GM23248 (cell line): ENCODE data around the gene NCOA3. TPM values are rescaled to one million over a fixed set of nuclear protein-coding genes. Genes with fewer than 3 reads are reported as not detected.

Experiments
- DNase-seq: peaks from one replicate; pipeline ENCODE4 v3.0.0-alpha.2; 2015
- H2AFZ ChIP-seq: fragments of 200-600 bp; sonication (generic); 2 replicates; pipeline ENCODE4 v1.6.1; 2016; ENCODE audit warnings: antibody characterized with exemption
- H3F3A ChIP-seq: fragments of 200-600 bp; sonication (generic); 2 replicates; pipeline ENCODE4 v1.6.1; 2016; ENCODE audit warnings: mild to moderate bottlenecking, antibody characterized with exemption, mixed run types; ENCODE audit not compliant: insufficient read depth
- H3K27ac ChIP-seq: fragments of 200-600 bp; sonication (generic); 2 replicates; pipeline ENCODE4 v1.5.1; 2016; ENCODE audit warnings: mild to moderate bottlenecking
- H3K27me3 ChIP-seq: fragments of 200-600 bp; sonication (generic); replicated peaks from 2 replicates; pipeline ENCODE4 v1.6.1; 2016; ENCODE audit warnings: mild to moderate bottlenecking; ENCODE audit not compliant: insufficient read depth
- H3K36me3 ChIP-seq: fragments of 200-600 bp; sonication (generic); 2 replicates; pipeline ENCODE4 v1.6.1; 2016; ENCODE audit warnings: low read depth, mild to moderate bottlenecking
- H3K4me1 ChIP-seq: fragments of 200-600 bp; sonication (generic); 2 replicates; pipeline ENCODE4 v1.6.1; 2016; ENCODE audit warnings: mild to moderate bottlenecking; ENCODE audit not compliant: insufficient read depth
- H3K4me2 ChIP-seq: fragments of 200-600 bp; sonication (generic); one replicate; pipeline ENCODE4 v1.6.1; 2016; ENCODE audit warnings: mild to moderate bottlenecking; ENCODE audit not compliant: unreplicated experiment
- H3K4me3 ChIP-seq: fragments of 200-600 bp; sonication (generic); 2 replicates; pipeline ENCODE4 v1.5.1; 2016; ENCODE audit warnings: mild to moderate bottlenecking
- H3K79me2 ChIP-seq: fragments of 200-600 bp; sonication (generic); 2 replicates; pipeline ENCODE4 v1.6.1; 2016; ENCODE audit warnings: mild to moderate bottlenecking; ENCODE audit not compliant: insufficient read depth
- H3K9ac ChIP-seq: fragments of 200-600 bp; sonication (generic); 2 replicates; pipeline ENCODE4 v1.6.1; 2016; ENCODE audit warnings: mild to moderate bottlenecking
- H3K9me2 ChIP-seq: fragments of 200-600 bp; sonication (generic); 2 replicates; pipeline ENCODE4 v1.6.1; 2016; ENCODE audit warnings: mixed run types, mild to moderate bottlenecking, moderate library complexity; ENCODE audit not compliant: insufficient read depth
- H3K9me3 ChIP-seq: fragments of 200-600 bp; sonication (generic); one replicate; pipeline ENCODE4 v1.6.1; 2017; ENCODE audit warnings: low read depth
- H4K20me1 ChIP-seq: fragments of 200-600 bp; sonication (generic); 2 replicates; pipeline ENCODE4 v1.6.0; 2016; ENCODE audit not compliant: insufficient read depth
- EZH2 ChIP-seq: fragments of 200-600 bp; sonication (generic); IDR thresholded peaks from 2 replicates; pipeline ENCODE4 v1.6.1; 2018; ENCODE audit warnings: antibody characterized with exemption, mild to moderate bottlenecking; ENCODE audit not compliant: insufficient read depth, poor library complexity, severe bottlenecking
- EZH2phosphoT487 ChIP-seq: fragments of 200-600 bp; sonication (generic); IDR thresholded peaks from 2 replicates; pipeline ENCODE4 v1.6.1; 2018; ENCODE audit warnings: antibody characterized with exemption, moderate library complexity, mild to moderate bottlenecking, low read depth; ENCODE audit not compliant: insufficient read depth
- WGBS, 2 experiments: methylation state at CpG; one replicate each; pipeline ENCODE4 v1.1.6; 2015 to 2017; ENCODE audit warnings: low lambda C conversion rate in 2 of 2, low coverage in 1 of 2; ENCODE audit errors: missing lambda C conversion rate in 2 of 2; 5-methylcytosine and 5-hydroxymethylcytosine counted together
- in situ Hi-C: fragments of 300-500 bp; cut with MboI; formaldehyde crosslinking; loops from 2 replicates; pipeline ENCODE4 v1.15.0; 2020
- polyA plus RNA-seq: library from polyadenylated mRNA; unstranded; fragments of >200 nt; fragmentation: Nextera tagmentation; extraction: Ambion mirVana; gene quantifications from 2 replicates; pipeline ENCODE4 v1.2.1, GENCODE V29; 2016
- total RNA-seq: library from RNA; depleted of rRNA; stranded (reverse); fragments of >200 nt; shearing (Covaris generic); gene quantifications from 2 replicates; pipeline ENCODE4 v1.2.3, GENCODE V29; 2014

Gene NCOA3
- total and polyA plus RNA-seq, 2 experiments from 2014 or later: 19.5 to 36.6 TPM

- no peak for TF ChIP-seq EZH2phosphoT487
- no peak for TF ChIP-seq EZH2
- peak overlapping the region; percentile 92 for H3K4me3 ChIP-seq
- peaks cover 42% of the 10 kb centered on the region for H3K79me2 ChIP-seq
- in situ Hi-C loops: no loop called here
- no peaks in the 10 kb centered on the region for H3K9me2 ChIP-seq
- H3K27me3 ChIP-seq: no peaks in the 10 kb centered on the region
- H3K36me3 ChIP-seq: no peaks in the 10 kb centered on the region
- no peaks in the 10 kb centered on the region; the same call in 1 of the 2 replicates for H4K20me1 ChIP-seq
- H3K9me3 ChIP-seq: no peaks in the 10 kb centered on the region
- WGBS, 2 experiments: 13% methylated on average over 5 of the region's 5 CpGs
- H3K27ac ChIP-seq: peak overlapping the region; percentile 76
- H3K4me1 ChIP-seq: 0 out of 2 replicates have a peak, but pooled peaks cover 8% of the 10 kb centered on the region
- peak; percentile 46 for DNase-seq
- H3K9ac ChIP-seq: peak overlapping the region; percentile 88
- peaks cover 17% of the 10 kb centered on the region for H3F3A ChIP-seq
- H3K4me2 ChIP-seq: peak overlapping the region; percentile 97
- peak overlapping the region; percentile 89 for H2AFZ ChIP-seq
These were observed 588 bp upstream of the NCOA3 start for GRCh38 chr20:47501116-47501481.

- Histone ChIP-seq H3K27ac (peak overlapping the region; percentile 76), H3K9me3 (no peaks in the 10 kb centered on the region), H3K4me3 (peak overlapping the region; percentile 92), H4K20me1 (no peaks in the 10 kb centered on the region; the same call in 1 of the 2 replicates), H3K27me3 (no peaks in the 10 kb centered on the region), H3K9ac (peak overlapping the region; percentile 88), H3F3A (peaks cover 17% of the 10 kb centered on the region), H3K4me1 (0 out of 2 replicates have a peak, but pooled peaks cover 8% of the 10 kb centered on the region), H2AFZ (peak overlapping the region; percentile 89), H3K79me2 (peaks cover 57% of the 10 kb centered on the region), H3K9me2 (no peaks in the 10 kb centered on the region), H3K36me3 (no peaks in the 10 kb centered on the region), H3K4me2 (peak overlapping the region; percentile 97)
- TF ChIP-seq EZH2phosphoT487 (no peak), EZH2 (no peak)
- DNase-seq: peak; percentile 76
- 3 to 4% methylated on average over 28 to 34 of the region's 34 CpGs for WGBS, 2 experiments
- in situ Hi-C loops: no loop called here
These were observed 868 bp downstream of the NCOA3 start for GRCh38 chr20:47502271-47503239.

DNA sequence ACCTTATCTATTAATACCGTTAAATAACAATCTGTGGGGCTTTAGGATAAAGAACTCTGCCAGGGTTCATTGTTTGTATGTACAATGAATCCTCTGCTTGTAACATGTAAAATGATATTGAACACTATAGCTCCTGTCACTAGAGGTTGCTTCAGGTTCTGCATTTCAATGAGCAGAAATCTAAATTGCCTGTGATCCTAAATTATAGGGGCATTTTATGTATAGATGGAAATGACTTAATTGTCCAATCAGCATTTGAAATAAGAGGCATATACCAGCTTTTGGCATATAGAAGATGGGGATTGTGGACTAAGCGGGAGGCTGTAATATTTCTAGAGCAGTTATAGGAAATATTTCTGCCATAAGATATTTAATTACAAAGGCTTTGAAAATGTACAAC is 2.0 kb downstream of the NCOA3 start:
- peak overlapping the region; percentile 88 for H3K9ac ChIP-seq
- TF ChIP-seq EZH2phosphoT487 (no peak), EZH2 (no peak)
- 0 out of 2 replicates have a peak, but pooled peaks cover 8% of the 10 kb centered on the region for H3K4me1 ChIP-seq
- 68 to 83% methylated on average over 2 of the region's 2 CpGs for WGBS, 2 experiments
- H3K4me3 ChIP-seq: peak overlapping the region; percentile 92
- peak overlapping the region; percentile 76 for H3K27ac ChIP-seq
- H4K20me1 ChIP-seq: no peaks in the 10 kb centered on the region; the same call in 1 of the 2 replicates
- 0 out of 2 replicates have a peak overlapping the region, but pooled peaks have one; percentile 89 for H2AFZ ChIP-seq
- peaks cover 17% of the 10 kb centered on the region for H3F3A ChIP-seq
- peak overlapping the region; percentile 97 for H3K4me2 ChIP-seq
- H3K27me3 ChIP-seq: no peaks in the 10 kb centered on the region
- H3K79me2 ChIP-seq: peaks cover 68% of the 10 kb centered on the region
- peak; percentile 14 for DNase-seq
- H3K9me3 ChIP-seq: no peaks in the 10 kb centered on the region
- H3K36me3 ChIP-seq: no peaks in the 10 kb centered on the region
- H3K9me2 ChIP-seq: no peaks in the 10 kb centered on the region
- in situ Hi-C loops: no loop called here

GRCh38 chr20:47506335-47506734 is 4.6 kb downstream of the NCOA3 start:
- Histone ChIP-seq H4K20me1 (peaks cover 4% of the 10 kb centered on the region), H2AFZ (no peak overlapping the region), H3K9me2 (no peaks in the 10 kb centered on the region), H3K4me3 (no peak overlapping the region), H3K4me2 (no peak overlapping the region), H3K4me1 (0 out of 2 replicates have a peak, but pooled peaks cover 8% of the 10 kb centered on the region), H3K79me2 (peaks cover 95% of the 10 kb centered on the region), H3K9ac (no peak overlapping the region), H3K27ac (no peak overlapping the region), H3F3A (peaks cover 11% of the 10 kb centered on the region), H3K27me3 (no peaks in the 10 kb centered on the region), H3K36me3 (no peaks in the 10 kb centered on the region), H3K9me3 (no peaks in the 10 kb centered on the region)
- TF ChIP-seq EZH2 (no peak), EZH2phosphoT487 (no peak)
- 60 to 72% methylated on average over 2 of the region's 2 CpGs for WGBS, 2 experiments
- in situ Hi-C loops: no loop called here
- no peak for DNase-seq
